Testis (tissue), 3 donors: ENCODE measurements around the gene EXOSC7. TPM values are rescaled to one million over a fixed set of nuclear protein-coding genes. Genes with fewer than 3 reads are reported as not detected.

Experiments used
- DNase-seq: peaks from one replicate; pipeline ENCODE4 v3.0.0-alpha.2; 2019
- H3K27ac ChIP-seq, 2 donors: fragments of 200-600 bp; sonication (generic); one replicate each; pipeline ENCODE4 v1.5.1; 2019
- H3K27me3 ChIP-seq: fragments of 200-600 bp; sonication (generic); one replicate; pipeline ENCODE4 v1.5.1; 2019
- H3K36me3 ChIP-seq: fragments of 200-600 bp; sonication (generic); one replicate; pipeline ENCODE4 v1.5.1; 2017; ENCODE audit warnings: low read depth; ENCODE audit errors: missing control alignments
- H3K4me1 ChIP-seq: fragments of 200-600 bp; sonication (generic); one replicate; pipeline ENCODE4 v1.5.1; 2019
- H3K4me3 ChIP-seq, 2 donors: fragments of 200-600 bp; sonication (generic); one replicate each; pipeline ENCODE4 v1.5.1; 2017 to 2019
- H3K9me3 ChIP-seq: fragments of 200-600 bp; sonication (generic); one replicate; pipeline ENCODE4 v1.5.1; 2017
- CTCF ChIP-seq, 3 experiments: fragments of 450-650 bp in 2 of 3; fragments of 200-600 bp in 1 of 3; sonication (generic) in 1 of 3; IDR thresholded peaks; one replicate each; pipeline ENCODE4 v1.5.1; 2016 to 2019; ENCODE audit warnings: antibody characterized with exemption in 3 of 3, mild to moderate bottlenecking in 2 of 3, moderate library complexity in 1 of 3
- POLR2A ChIP-seq: fragments of 450-650 bp; IDR thresholded peaks from one replicate; pipeline ENCODE4 v1.6.1; 2017; ENCODE audit warnings: antibody characterized with exemption, mild to moderate bottlenecking, moderate library complexity
- WGBS, 2 donors: methylation state at CpG; one replicate each; pipeline ENCODE4 v1.1.5; 2018; 5-methylcytosine and 5-hydroxymethylcytosine counted together
- intact Hi-C: fragments of 100-400 bp; cut with DNase I; formaldehyde crosslinking; loops from one replicate; pipeline ENCODE4 v1.15.1; 2023; ENCODE audit warnings: low total_unique reads
- polyA plus RNA-seq: library from polyadenylated mRNA; stranded (reverse); fragments of 350-450 nt; fragmentation: Illumina TruSeq; extraction: RNeasy Lipid Tissue Mini Kit (QIAGEN cat#74804); gene quantifications from one replicate; pipeline ENCODE4 v1.2.3, GENCODE V29; 2014; ENCODE audit warnings: low read depth, low replicate concordance; ENCODE audit not compliant: insufficient read depth
- total RNA-seq, 2 donors: library from RNA; depleted of rRNA; stranded (reverse); fragments of >200 nt; gene quantifications; one replicate each; pipeline ENCODE4 v1.2.3, GENCODE V29; 2016

EXOSC7 gene
- total and polyA plus RNA-seq, 3 donors from 2014 or later = 63.3 to 71.5 (median 66.3) TPM

- Histone ChIP-seq H3K9me3 (no peaks in the 10 kb centered on the region), H3K4me1 (no peaks in the 10 kb centered on the region), H3K27me3 (no peaks in the 10 kb centered on the region), H3K36me3 (no peaks in the 10 kb centered on the region), H3K27ac (no peak overlapping the region), H3K4me3 (no peak overlapping the region)
- DNase-seq = no peak
- intact Hi-C loops = no loop called here
- TF ChIP-seq POLR2A = no peak
- TF ChIP-seq CTCF (IDR thresholded peaks at IDR 0.05) = no peak
Measured at GRCh38 chr3:45003406-45003805, 27.4 kb downstream of the EXOSC7 start.

GRCh38 chr3:45003859-45004258 lies 27.8 kb downstream of the EXOSC7 start:
- no peak overlapping the region for H3K4me3 ChIP-seq
- no peaks in the 10 kb centered on the region for H3K27me3 ChIP-seq
- DNase-seq = no peak
- no peak overlapping the region for H3K27ac ChIP-seq
- 84 to 95% methylated on average over 2 of the region's 2 CpGs for WGBS, 2 donors
- H3K9me3 ChIP-seq = no peaks in the 10 kb centered on the region
- H3K4me1 ChIP-seq = no peaks in the 10 kb centered on the region
- TF ChIP-seq CTCF (IDR thresholded peaks at IDR 0.05) (no peak), POLR2A (no peak)
- intact Hi-C loops = no loop called here
- H3K36me3 ChIP-seq = no peaks in the 10 kb centered on the region

- TF ChIP-seq POLR2A (no peak), CTCF (IDR thresholded peaks at IDR 0.05) (no peak)
- Histone ChIP-seq H3K4me3 (no peak overlapping the region), H3K27me3 (no peaks in the 10 kb centered on the region), H3K36me3 (no peaks in the 10 kb centered on the region), H3K27ac (no peak overlapping the region), H3K9me3 (no peaks in the 10 kb centered on the region), H3K4me1 (peaks cover 23% of the 10 kb centered on the region)
- WGBS, 2 donors = 87 to 91% methylated on average over 7 to 8 of the region's 8 CpGs
- intact Hi-C loops = no loop called here
- no peak for DNase-seq
Measured at GRCh38 chr3:45007091-45007490, 31.0 kb downstream of the EXOSC7 start.

- Histone ChIP-seq H3K9me3 (no peaks in the 10 kb centered on the region), H3K4me1 (peaks cover 32% of the 10 kb centered on the region), H3K27ac (no peak overlapping the region), H3K4me3 (no peak overlapping the region), H3K36me3 (no peaks in the 10 kb centered on the region), H3K27me3 (no peaks in the 10 kb centered on the region)
- no peak for DNase-seq
- 91 to 92% methylated on average over 1 of the region's 1 CpG for WGBS, 2 donors
- intact Hi-C loops = no loop called here
- TF ChIP-seq POLR2A (no peak), CTCF (IDR thresholded peaks at IDR 0.05) (no peak)
Measured at GRCh38 chr3:45008117-45008516, 32.1 kb downstream of the EXOSC7 start.

- DNase-seq = no peak
- TF ChIP-seq POLR2A (no peak), CTCF (IDR thresholded peaks at IDR 0.05) (no peak)
- Histone ChIP-seq H3K27me3 (no peaks in the 10 kb centered on the region), H3K27ac (no peak overlapping the region), H3K4me3 (no peak overlapping the region), H3K36me3 (no peaks in the 10 kb centered on the region), H3K4me1 (peaks cover 32% of the 10 kb centered on the region), H3K9me3 (no peaks in the 10 kb centered on the region)
- 85 to 100% methylated on average over 1 of the region's 1 CpG for WGBS, 2 donors
- intact Hi-C loops = no loop called here
Measured at GRCh38 chr3:45009868-45010267, 33.8 kb downstream of the EXOSC7 start.
